ELR (cell line): ENCODE results near the gene ROPN1B.
"Not testable (repeated sequence)": the region's sequence is repeated elsewhere in the genome, so short reads cannot be mapped to it uniquely, and the experiment has no call there.

Source experiments
- DNase-seq: peaks from one replicate; pipeline ENCODE4 v3.0.0-alpha.2; 2015; ENCODE audit warnings: low read depth

Gene ROPN1B

DNA sequence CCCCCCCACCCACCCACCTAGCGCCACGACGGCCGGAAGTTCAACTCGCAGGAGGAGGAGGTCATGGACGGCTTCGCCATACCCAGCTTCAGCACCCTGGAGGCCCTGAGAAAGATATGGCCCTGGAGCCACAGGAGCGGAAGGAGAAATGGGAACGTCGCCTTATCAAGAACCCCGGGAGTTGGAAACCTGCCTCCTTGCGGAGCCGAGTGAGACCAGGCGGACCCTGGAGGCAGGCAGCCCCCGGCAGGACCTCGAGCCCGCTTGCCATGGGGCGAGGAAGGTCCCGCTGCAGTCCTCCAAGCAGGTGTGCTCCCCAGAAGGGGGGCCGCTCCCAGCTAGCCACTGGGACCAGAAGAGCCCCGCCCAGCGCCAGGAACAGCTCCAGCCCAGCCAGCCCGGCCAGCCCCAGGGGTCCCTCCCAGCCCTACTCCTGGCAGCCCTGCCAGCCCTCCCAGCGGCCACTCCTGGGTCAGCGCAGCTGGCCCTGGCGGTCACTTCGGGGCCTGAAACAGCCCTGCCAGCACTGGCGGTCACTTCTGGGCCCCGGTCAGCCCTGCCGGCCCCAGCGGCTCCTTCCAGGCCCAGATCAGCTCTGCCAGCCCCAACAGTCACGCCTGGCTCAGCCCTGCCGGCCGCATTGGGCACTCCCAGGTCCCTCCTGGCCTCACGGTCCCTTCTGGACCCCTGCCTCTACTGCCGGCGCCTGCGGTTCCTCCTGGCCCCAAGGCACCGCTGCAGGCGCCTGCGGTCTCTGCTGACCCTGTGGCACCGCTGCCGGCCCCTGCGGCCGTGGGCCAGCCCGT is 10.3 kb upstream of the ROPN1B start:
- DNase-seq = no peak

DNA sequence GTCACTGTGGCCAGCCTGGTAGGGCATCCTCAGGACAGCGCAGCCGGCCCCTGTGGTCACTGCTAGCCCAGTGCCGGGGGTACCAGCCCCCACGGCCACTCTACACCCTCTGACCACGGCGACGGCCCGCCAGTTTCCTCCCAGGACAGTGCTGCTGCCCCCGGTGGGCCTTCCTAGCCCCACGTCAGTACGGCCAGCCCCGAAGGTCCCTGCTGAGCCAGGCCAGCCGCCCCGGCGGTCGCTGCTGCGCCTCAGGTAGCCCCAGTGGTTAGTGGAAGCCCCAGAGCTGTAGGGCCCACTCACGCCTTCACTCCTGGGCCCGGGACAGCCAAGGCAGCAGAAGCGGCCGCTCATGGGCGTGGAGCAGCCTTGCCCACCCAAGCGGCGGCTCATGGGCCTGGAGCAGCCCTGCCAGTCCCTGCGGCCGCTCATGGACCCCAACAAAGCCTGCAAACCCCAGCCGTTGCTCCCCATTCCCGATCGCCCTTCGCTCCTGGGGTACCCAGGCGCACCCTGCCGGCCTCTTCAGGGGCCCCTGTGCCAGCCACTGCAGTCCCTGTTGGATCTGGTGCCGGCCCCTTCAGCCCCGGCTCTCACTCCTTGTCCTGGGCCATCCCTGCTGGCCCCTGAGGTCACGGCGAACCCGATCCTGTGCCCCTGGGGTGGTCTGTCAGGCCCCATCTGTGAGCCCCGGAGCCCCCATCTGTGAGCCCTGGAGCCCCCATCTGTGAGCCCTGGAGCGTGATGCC is 9.5 kb upstream of the ROPN1B start:
- DNase-seq = no peak

DNA sequence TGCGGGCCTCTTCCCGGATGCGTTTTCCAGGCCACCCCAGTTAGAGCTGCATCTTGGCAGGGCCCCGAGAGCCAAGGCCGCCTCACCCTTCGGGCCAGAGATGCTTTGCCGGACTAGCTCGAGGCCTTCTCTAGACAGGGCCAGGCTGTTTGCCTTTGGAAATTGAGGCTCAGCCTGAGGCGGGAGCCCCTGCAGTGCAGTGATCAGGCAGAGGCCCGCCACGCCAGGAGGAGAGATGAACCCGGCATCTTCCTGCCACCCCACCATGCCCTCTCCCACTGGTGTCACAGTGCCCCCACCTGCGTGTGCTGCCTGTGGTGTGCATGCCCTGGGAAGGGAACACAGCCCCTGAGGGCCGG is 8.9 kb upstream of the ROPN1B start:
- DNase-seq = no peak

DNA sequence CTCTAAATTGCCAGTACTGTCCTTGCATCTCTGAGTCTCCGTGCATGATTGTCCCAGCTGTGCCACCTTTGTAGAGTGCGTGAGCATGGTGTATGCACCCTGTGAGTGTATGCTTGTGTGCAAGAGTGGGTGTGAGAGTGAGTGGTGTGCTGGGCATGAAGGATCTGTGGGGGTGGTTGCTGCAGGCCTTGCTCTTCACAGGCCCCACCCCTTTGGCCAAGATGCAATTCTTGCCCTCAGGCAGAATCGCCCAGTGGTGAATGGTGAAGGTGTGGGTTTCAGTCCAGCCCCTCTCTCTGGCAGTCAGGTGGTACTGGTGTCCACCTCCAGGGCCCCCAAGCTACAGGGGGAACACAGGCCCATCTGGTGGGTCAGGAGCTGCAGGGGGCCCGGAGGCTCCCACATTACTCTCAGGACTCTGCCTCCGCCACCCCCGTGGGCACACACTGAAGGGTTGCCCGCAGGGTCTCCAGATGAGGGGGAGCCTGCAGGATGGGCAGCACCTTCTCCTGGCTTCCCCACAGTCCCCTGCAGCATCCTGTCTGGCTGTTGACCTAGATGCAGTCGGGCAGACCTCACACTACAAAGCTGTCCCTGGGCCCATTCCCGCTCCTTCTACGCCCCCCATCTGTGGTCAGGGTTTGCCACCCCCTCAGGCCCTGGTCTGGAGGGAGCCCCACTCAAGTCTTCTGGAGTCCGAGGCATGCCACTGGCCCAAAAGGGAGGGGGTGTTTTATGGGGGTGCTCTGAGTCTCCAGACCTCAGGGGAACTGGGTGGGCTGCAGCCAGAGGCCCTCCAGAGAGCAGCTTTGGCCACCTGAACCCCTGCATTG is 8.3 kb upstream of the ROPN1B start:
- no peak for DNase-seq

DNA sequence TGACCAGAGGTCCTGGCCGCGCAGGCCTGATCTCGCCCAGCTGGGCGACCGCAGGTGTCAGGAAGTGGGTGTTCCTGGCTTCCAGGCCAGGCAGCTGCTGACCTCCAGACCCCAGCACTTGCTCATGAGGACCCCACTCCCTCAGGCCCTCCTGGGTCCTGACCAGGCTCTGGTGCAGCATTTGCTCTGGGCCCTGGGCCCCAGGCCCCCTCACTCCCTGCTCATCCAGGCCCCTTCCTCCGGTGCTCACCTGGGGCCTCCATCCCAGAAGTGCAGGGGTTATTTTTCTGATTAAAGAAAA is 7.7 kb upstream of the ROPN1B start:
- DNase-seq = no peak

DNA sequence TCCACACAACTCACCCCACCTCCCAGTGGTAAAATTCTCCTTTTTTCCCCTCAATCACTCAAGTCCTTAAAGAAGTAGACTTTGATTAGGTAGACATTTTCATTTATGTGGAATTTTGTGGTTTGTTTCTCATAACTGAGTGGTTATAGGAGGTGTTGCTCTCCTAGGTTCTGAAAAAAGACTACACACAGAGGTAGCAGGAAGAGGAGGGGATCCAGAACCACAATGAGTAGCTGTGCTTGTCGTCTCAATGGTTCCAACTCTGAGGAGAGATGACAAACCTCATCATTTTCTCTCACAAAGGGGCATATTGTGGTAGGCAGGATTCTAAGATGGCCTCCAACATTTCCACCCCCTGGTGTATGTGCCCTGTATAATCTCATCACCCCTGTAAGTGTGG is 5.1 kb upstream of the ROPN1B start:
- peak; percentile 15 for DNase-seq

DNA sequence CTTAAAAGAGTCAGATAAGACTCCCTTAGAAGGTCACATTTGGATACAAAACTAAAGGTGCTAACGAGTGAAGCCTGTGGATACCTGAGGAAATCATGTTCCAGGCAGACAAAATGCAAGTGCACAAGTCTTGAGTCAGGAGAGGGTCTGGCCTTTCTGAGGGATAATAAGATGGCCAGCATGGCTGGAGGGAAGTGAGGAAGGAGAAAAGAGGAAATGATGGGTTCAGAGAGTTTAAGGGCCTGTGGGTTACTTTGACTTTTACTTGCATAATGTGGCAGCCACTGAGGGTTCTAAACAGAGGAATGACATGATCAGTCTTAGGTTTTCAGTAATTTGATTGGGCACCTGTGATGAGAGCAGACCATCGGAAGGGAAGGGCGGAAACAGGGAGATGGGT is 3.5 kb upstream of the ROPN1B start:
- DNase-seq = no peak

DNA sequence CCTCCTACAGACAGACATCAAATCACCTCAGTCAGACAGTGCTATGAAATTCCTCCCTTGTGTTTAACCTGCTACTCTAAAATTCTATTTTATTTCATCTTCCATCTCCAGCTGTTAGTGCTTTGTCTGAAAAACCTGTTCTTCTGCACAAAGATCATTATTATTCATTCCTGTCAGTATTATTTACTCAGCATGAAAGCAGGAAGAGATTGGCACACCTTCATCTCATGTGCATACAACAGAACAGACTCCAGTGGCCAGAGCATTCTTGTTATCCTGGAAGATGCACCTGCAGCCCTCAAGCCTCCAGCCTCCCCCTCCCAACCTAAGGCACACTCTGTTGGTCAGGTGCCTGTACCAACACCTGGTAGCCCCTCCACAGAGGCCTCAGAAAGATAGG is 1.8 kb upstream of the ROPN1B start:
- DNase-seq = no peak

DNA sequence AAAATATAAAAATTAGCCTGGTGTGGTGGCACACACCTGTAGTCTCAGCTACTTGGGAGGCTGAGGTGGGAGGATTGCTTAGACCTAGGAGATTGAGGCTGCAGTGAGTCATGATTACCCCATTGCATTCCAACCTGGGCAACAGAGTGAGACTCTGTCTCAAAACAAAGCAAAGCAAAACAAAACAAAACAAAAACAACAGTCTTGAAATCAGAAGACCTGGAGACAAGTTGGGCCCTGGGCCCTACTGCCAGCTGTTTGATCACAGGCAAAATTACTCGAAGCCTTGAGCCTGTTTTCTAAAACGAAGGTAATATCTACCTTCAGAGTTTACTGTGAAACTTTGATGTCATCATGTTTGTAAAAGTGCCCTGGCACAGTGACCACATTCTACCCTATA is 857 bp upstream of the ROPN1B start:
- DNase-seq = not testable (repeated sequence)

DNA sequence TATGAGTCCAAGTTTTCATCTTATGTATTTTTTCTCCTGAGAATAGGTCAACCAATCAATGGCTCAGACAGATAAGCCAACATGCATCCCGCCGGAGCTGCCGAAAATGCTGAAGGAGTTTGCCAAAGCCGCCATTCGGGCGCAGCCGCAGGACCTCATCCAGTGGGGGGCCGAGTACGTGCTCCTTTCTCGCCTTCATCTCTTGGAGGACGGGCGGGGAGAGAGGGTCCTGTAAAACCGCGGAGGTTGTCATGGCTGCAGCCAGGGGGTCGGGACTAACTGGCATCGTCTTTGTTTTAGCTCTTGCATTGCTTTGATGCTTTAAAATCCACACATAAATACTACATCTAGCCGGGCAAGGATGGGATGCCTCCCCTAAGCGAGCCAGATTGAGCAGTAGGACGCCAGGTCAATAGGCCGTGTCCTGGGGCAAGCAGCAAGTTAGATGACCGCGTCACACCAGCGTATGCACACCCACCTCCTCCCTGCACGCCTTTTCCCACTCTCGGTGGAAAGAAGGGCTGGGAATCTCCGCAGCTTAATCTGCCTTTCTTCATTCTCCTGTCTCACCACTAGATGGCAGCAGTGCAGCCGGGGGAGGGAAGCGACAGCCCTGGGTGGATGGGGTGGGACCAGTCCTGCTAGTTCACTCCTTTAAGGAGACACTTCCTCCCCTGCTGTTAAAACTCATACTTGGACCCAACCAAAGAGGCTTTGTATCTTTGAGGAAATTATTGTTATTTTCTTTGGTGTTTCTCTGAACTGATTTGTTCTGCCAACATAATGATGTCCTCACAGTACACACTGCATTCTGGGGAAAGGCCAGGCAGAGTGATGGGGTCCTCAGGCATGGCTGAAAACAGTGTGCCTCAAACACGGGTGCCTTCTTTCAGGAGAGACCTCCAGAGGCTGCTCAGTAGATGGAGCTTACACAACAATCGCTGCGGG is 3.3 kb downstream of the ROPN1B start:
- peak; percentile 53 for DNase-seq

DNA sequence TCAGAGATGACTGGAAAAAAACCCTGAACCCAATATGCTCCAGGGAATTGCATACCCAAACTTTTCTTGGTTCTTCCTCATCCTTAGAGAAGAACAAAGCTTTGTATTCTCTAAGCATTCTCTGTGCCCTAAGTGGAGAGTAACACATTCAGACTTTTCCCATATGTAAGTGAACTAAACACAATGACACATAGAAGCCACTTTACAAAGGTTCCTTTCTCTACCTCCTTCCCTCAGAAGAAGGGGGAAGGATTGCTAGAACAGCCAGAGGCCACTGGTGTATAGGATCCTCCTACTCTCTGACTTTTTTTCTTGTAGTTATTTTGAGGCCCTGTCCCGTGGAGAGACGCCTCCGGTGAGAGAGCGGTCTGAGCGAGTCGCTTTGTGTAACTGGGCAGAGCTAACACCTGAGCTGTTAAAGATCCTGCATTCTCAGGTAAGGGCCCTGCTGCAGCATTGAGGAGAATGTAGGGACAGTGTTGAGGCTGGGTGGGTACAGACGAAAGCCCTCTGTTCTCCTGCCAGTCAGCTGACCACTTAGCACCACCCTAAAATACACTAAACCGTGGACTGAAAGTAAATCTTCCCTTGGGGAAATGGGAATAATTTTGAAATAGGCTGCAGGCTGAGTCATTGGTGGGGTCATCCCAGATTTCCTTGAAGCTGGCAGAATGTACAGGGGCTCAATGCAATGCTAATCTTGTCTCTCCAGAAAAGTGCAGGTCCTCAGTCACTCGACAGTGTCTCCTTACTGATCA is 6.4 kb downstream of the ROPN1B start:
- DNase-seq = not testable (repeated sequence)

DNA sequence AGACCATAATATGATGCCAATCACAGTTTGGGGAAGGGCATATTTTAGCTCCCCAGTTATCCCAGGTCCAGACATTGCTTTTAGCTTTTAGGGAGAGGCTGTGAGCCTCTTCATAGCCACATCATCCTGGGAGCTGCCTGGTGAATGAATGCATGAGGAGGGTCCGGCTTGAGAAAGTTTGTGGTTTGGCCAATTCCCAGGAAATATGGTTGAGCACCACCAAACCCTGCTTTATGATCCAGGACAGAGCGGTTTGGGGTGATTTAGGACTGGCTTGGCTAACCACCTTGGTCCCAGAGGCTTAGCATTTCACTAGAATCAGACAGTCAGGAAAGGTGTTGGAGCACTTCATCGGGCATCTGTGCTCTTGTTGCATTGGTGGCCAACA is 7.0 kb downstream of the ROPN1B start:
- DNase-seq = not testable (repeated sequence)

DNA sequence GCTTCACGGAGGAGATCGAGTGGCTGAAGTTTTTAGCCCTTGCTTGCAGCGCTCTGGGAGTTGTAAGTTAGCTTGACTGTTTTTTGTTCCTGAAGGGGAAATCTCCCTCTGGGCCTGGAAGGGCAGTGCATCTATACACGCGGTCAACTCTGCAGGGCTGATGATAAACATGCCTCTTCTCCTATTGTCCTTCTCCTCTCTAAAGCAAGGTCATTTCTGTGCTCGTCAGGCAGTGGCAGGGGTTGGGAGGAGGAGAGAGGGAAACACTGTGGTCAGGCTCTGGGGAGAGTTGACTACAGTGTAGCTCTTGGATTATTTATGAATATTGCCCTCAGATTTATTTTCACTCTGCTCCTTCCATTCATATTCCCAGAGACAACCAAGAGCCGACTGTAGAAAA is 8.1 kb downstream of the ROPN1B start:
- DNase-seq = not testable (repeated sequence)

DNA sequence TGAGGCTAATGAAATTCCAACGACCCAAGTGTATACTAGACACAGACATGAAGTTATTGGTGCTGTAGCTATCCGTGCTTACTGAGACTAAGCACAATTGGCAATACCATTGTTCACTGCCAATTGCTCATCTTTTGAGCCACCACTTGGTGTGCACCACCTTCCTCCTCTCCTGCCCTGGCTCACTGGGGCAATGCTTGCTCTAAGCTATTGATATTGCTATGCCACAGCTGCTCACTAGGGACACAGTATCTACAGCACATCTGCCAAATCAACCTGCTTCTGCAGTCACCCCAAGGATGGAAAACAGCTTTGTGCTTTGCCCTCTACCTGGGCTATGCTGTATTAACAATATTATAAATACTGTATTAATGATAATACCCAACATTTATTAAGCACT is 16.0 kb downstream of the ROPN1B start:
- DNase-seq = not testable (repeated sequence)

DNA sequence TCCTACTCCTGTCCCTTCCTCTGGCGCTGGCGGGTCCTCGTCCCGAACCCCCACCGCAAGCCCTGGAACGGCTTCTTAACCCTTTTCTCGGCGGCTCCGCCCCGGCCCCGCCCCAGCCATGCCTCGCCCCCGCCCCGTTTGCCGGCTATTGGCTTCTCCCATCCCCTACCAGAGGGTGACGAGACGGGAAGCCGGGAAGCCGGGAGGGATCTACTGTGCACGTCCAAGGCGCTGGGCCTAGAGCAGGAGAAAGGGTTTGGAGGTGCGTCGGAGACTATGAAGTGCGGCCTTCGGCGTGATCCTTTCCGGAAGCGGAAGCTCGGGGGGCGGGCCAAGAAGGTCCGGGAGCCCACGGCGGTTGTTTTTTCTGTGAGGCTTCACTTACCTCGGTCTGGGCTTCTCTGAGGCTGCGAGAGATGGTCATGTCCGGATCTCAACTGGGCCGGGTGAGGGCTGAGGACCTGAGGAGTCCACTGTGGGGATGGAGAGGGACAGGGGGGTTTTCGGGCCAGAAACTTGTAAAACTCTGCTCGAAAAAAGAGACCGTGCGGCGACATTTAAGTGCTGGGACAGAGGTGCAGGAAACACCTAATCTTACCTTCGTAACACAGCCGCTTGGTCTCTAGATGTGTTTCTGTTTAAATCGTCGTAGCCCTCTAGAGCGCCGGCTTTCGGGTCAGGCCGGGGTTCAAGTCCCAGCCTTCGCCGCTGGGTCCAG is 21.4 kb downstream of the ROPN1B start:
- DNase-seq = peak; percentile 87

DNA sequence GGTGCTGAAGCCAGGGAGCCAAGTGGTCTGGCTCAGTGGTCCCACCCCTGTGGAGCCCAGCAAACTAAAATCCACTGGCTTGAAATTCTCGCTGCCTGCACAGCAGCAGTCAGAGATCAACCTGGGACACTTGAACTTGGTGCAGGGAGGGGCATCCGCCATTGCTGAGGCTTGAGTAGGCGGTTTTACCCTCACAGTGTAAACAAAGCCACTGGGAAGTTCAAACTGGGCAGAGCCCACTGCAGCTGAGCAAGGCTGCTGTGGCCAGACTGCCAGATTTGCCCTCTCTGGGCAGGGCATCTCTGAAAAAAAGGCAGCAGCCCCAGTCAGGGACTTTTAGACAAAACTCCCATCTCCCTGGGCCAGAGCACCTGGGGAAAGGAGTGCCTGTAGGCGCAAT is 27.8 kb downstream of the ROPN1B start:
- DNase-seq = not testable (repeated sequence)

DNA sequence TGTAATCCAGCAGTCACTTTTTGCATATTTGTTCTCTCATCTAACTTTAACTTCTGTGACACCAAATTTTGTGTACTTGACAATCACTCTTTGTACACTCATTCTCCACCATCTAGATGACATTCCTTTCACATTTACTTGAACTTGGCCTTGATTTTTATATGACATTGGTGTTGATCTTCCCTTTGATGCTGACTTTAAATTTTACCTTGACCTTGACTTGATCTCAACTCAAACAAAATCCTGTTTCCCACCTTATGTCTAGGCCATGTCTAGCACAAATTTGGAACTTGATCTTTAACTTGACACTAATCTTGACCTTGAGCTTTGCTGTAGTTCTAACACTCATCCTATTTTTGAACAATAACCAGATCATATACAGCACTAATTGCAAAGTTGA is 33.2 kb downstream of the ROPN1B start:
- no peak for DNase-seq

DNA sequence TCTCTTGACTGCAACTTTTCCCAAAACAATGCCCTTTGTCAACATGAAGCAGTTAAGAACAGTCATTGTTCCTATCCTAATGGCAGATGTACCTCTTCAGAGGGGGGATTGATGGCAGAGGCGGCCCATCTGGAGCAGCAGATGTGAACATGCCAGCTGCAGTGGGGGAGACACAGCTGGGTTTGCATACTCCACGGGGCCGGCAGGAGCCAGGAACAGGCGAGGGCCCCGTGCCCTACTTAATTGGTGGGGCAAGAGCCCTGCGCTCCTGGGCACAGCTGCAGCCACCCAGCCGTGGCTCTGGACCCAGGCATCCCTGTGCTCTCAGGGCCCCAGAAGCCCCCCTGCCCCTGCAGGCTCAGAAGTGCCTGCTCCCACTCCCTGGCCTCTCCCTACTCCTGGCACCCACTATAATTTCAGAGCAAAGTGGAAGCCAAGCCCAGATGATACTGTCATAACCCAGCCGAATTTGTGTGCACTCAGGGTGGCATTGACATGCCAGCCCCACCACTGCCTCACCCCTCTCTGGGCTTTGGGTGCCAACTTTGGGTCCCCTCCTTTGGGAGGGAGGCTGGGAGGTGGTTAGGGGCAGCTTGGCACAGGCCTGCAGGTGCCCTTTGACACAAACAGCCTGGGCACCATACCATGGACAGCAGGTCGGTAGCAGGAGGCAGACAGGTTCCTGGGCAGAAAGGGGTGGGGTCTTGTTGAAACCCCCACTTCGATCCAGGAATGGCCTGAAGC is 34.6 kb downstream of the ROPN1B start:
- DNase-seq = no peak

DNA sequence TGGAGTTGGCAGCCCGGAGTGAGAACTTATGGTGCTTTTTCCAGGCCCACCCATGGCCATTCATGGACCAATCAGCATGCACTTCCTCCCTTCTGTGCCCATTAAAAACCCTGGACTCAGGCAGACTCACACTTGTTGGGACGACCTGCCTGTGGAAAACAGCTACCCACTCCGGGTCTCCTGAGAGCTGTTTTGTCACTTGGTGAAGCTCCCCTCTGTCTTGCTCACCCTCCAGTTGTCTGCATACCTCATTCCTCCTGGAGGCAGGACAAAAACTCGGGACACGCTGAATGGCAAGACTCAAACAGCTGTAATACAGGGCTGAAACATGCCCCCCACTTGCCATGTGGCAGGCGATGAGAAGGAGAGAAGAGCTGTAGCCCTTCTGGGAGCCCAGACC is 35.2 kb downstream of the ROPN1B start:
- DNase-seq = no peak

DNA sequence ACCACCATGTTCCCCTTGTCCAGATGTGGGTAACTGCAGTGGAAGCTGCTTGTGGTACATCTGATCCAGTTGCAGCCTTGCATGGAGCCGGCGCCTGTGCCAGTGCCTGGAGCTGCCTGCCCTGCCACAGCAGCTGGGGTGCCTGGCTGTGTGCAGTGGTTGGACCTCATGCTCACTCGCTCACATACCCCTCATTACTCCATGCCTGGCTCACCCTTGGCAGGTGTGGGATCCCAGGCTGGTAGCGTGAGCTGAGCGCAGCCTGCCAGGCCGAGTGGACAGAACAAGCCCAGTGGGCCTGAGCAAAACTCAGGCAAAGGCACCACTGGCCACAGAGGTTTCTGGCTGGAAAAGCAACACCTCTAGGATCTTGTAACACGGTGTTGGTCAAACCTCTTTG is 35.7 kb downstream of the ROPN1B start:
- DNase-seq = no peak
